HUES6 (cell line): ENCODE data around the gene PTPRE.

Experiments used
- H3K27ac ChIP-seq: 2 replicates; pipeline ENCODE4 v1.7.0; 2013; ENCODE audit warnings: low read depth, mild to moderate bottlenecking, low read length, inconsistent platforms
- H3K27me3 ChIP-seq: 2 replicates; pipeline ENCODE4 v1.6.1; 2013; ENCODE audit warnings: low read length; ENCODE audit not compliant: control insufficient read depth, insufficient read depth
- H3K36me3 ChIP-seq: 2 replicates; pipeline ENCODE4 v1.6.1; 2013; ENCODE audit warnings: low read length; ENCODE audit not compliant: control insufficient read depth, insufficient read depth
- H3K4me1 ChIP-seq: 2 replicates; pipeline ENCODE4 v1.6.1; 2013; ENCODE audit warnings: low read length; ENCODE audit not compliant: control insufficient read depth, insufficient read depth
- H3K4me3 ChIP-seq: 2 replicates; pipeline ENCODE4 v1.5.1; 2013; ENCODE audit warnings: low read depth, low read length
- H3K9ac ChIP-seq: one replicate; pipeline ENCODE4 v1.6.1; 2013; ENCODE audit warnings: mild to moderate bottlenecking, low read length
- H3K9me3 ChIP-seq: 2 replicates; pipeline ENCODE4 v1.6.1; 2013; ENCODE audit warnings: low read depth, low read length; ENCODE audit not compliant: control insufficient read depth, insufficient read depth

PTPRE gene

GRCh38 chr10:127909716-127910463 lies 3.0 kb downstream of the PTPRE start:
- Histone ChIP-seq H3K36me3 (no peaks in the 10 kb centered on the region), H3K4me3 (no peak overlapping the region), H3K27me3 (peaks cover 45% of the 10 kb centered on the region), H3K4me1 (0 out of 2 replicates have a peak, but pooled peaks cover 2% of the 10 kb centered on the region), H3K27ac (no peak overlapping the region), H3K9me3 (no peaks in the 10 kb centered on the region), H3K9ac (no peak overlapping the region)

- Histone ChIP-seq H3K27ac (no peak overlapping the region), H3K4me1 (0 out of 2 replicates have a peak, but pooled peaks cover 2% of the 10 kb centered on the region), H3K9ac (no peak overlapping the region), H3K9me3 (no peaks in the 10 kb centered on the region), H3K36me3 (no peaks in the 10 kb centered on the region), H3K4me3 (no peak overlapping the region), H3K27me3 (peaks cover 45% of the 10 kb centered on the region)
Measured at GRCh38 chr10:127910464-127910770, 3.5 kb downstream of the PTPRE start.

DNA sequence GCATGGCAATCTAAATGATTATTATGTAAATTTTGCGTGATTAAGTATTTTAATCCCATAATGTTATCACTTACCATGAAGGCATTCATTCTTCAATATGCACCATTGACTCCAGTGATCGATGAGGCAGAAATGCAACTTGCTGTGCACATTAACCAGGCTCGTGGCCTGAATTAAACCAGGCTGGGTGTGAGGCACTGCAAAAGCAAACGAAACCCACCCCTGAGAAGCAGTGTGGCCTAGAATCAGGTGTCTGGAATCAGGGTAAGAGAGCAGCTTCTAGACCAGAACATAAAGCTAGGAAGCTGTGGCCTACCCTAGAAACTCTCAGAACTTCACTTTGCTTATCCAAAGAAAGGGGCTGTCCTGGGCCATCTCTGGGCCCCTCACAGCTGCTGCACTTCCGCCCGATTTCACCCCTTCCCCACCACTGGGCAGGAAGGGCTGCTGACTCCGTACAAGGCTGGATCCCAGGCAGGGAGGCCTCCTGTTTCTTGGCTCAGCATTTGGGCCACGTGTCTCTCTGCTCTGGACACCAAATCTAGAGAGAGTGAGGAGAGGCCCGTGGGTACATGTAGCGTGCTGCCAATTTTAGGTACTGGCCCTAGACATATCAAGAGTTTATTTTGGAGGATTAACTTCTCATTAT lies 4.4 kb downstream of the PTPRE start:
- H3K27me3 ChIP-seq: peaks cover 38% of the 10 kb centered on the region
- H3K4me3 ChIP-seq: no peak overlapping the region
- no peaks in the 10 kb centered on the region for H3K36me3 ChIP-seq
- no peak overlapping the region for H3K27ac ChIP-seq
- no peak overlapping the region for H3K9ac ChIP-seq
- 0 out of 2 replicates have a peak, but pooled peaks cover 2% of the 10 kb centered on the region for H3K4me1 ChIP-seq
- no peaks in the 10 kb centered on the region for H3K9me3 ChIP-seq

GRCh38 chr10:127911867-127912257 lies 5.0 kb downstream of the PTPRE start:
- no peak overlapping the region for H3K4me3 ChIP-seq
- no peaks in the 10 kb centered on the region for H3K4me1 ChIP-seq
- no peak overlapping the region for H3K9ac ChIP-seq
- no peaks in the 10 kb centered on the region for H3K9me3 ChIP-seq
- H3K36me3 ChIP-seq: no peaks in the 10 kb centered on the region
- peaks cover 34% of the 10 kb centered on the region for H3K27me3 ChIP-seq
- H3K27ac ChIP-seq: no peak overlapping the region

GRCh38 chr10:127912607-127913367 lies 5.9 kb downstream of the PTPRE start:
- H3K27ac ChIP-seq: no peak overlapping the region
- H3K4me3 ChIP-seq: no peak overlapping the region
- peaks cover 25% of the 10 kb centered on the region for H3K27me3 ChIP-seq
- H3K36me3 ChIP-seq: no peaks in the 10 kb centered on the region
- no peak overlapping the region for H3K9ac ChIP-seq
- H3K9me3 ChIP-seq: no peaks in the 10 kb centered on the region
- no peaks in the 10 kb centered on the region for H3K4me1 ChIP-seq

DNA sequence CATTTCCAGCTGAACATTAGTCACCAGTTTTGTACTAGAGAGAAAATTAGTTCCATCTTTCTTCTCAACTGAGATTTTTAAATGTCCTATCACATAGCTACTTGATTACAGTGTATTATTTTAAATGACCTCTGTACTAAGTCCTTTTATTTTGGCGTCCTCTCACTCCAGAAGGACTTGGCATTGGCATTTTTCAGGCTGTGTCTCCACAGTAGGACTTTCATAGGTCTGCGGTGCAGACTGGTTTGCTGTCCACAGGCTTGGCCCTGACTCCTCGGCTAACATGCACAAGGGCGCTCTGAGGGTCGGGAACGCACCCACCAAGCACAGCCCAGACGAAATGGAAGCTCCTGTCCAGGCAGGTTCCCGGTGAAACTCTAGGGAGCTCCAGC lies 6.5 kb downstream of the PTPRE start:
- Histone ChIP-seq H3K4me3 (no peak overlapping the region), H3K9ac (no peak overlapping the region), H3K36me3 (no peaks in the 10 kb centered on the region), H3K9me3 (no peaks in the 10 kb centered on the region), H3K4me1 (no peaks in the 10 kb centered on the region), H3K27me3 (peaks cover 19% of the 10 kb centered on the region), H3K27ac (no peak overlapping the region)

GRCh38 chr10:127915324-127915723 lies 8.4 kb downstream of the PTPRE start:
- H3K27me3 ChIP-seq: no peaks in the 10 kb centered on the region
- no peaks in the 10 kb centered on the region for H3K36me3 ChIP-seq
- no peak overlapping the region for H3K4me3 ChIP-seq
- H3K27ac ChIP-seq: no peak overlapping the region
- no peaks in the 10 kb centered on the region for H3K4me1 ChIP-seq
- no peaks in the 10 kb centered on the region for H3K9me3 ChIP-seq
- H3K9ac ChIP-seq: no peak overlapping the region

DNA sequence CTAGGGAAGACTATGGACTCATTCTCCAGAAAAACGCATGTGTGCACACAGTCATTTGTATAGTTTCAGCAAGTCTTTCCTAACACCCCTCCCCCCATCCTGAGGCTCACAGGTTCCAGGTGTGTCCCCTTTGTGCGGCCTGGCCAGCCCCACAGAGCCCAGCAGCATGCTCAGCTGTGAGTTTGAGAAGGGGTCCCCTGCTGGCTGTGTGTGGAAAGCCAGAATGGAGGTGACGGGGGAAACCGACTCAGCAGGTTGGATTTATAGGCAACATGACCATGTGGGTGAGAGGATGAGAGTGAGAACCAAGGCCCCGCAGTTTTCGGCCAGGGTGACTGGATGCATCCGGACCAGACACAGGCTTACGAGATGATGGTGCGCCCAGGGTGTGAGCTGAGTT lies 9.9 kb downstream of the PTPRE start:
- H3K4me1 ChIP-seq: no peaks in the 10 kb centered on the region
- H3K9ac ChIP-seq: no peak overlapping the region
- no peak overlapping the region for H3K27ac ChIP-seq
- H3K27me3 ChIP-seq: no peaks in the 10 kb centered on the region
- H3K36me3 ChIP-seq: no peaks in the 10 kb centered on the region
- H3K9me3 ChIP-seq: no peaks in the 10 kb centered on the region
- no peak overlapping the region for H3K4me3 ChIP-seq

DNA sequence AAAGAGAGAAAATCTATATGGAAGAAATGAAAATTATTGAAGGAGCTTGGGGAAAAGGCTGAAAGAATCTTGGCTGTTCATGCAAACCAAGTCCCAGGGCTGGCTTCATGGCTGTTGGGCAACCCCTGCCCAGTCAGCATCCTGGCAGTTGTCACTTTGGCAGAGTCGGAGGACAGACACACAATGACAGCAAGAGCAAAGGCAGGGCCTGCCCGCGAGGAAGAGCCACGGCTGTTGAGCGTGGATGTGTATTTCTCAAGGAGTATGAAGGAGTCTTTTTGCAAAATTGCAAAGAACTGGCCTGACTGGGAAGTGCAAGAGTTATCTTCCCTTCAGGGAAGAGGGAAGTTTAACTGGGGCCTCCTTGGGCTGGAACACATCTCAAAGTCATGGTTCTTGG lies 11.7 kb downstream of the PTPRE start:
- Histone ChIP-seq H3K9ac (no peak overlapping the region), H3K4me1 (no peaks in the 10 kb centered on the region), H3K36me3 (no peaks in the 10 kb centered on the region), H3K9me3 (no peaks in the 10 kb centered on the region), H3K4me3 (no peak overlapping the region), H3K27me3 (no peaks in the 10 kb centered on the region), H3K27ac (no peak overlapping the region)

- Histone ChIP-seq H3K9me3 (no peaks in the 10 kb centered on the region), H3K9ac (no peak overlapping the region), H3K4me3 (no peak overlapping the region), H3K27ac (no peak overlapping the region), H3K27me3 (no peaks in the 10 kb centered on the region), H3K4me1 (no peaks in the 10 kb centered on the region), H3K36me3 (no peaks in the 10 kb centered on the region)
Measured at GRCh38 chr10:127919418-127920271, 12.7 kb downstream of the PTPRE start.
